Thyroid gland (tissue), 4 donors: ENCODE results near the gene NRIP1.

Experiments
- CTCF ChIP-seq, 6 experiments: fragments of 200-600 bp in 3 of 6; fragments of 450-650 bp in 3 of 6; sonication (generic) in 3 of 6; IDR thresholded peaks; one replicate each; pipeline ENCODE4 v1.5.1; 2016 to 2019; ENCODE audit warnings: antibody characterized with exemption in 6 of 6, mild to moderate bottlenecking in 2 of 6, inconsistent platforms in 1 of 6, moderate library complexity in 1 of 6
- POLR2A ChIP-seq, 2 donors: fragments of 450-650 bp; IDR thresholded peaks; one replicate each; pipeline ENCODE4 v1.6.1; 2017; ENCODE audit warnings: antibody characterized with exemption in 2 of 2, mild to moderate bottlenecking in 2 of 2, moderate library complexity in 1 of 2

DNA sequence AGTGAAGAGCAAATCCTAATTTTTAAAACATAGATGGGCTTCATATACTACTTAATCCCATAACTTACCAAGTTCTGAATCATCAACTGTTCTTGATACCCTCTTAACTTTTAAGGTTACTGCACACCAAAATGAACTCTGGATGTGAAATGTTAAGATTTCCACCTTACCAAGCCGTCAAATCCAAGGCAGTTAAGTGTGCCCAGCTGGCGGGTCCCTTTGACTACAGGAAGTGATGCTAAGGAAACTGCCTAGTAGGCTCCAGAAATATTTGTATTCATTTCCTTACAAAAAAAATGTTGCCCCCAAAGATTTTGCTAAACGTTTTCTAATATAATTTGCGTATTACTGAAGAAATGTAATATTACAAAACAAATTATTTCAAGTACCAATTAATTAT lies 10.7 kb downstream of the NRIP1 start:
- TF ChIP-seq POLR2A (IDR thresholded peaks at IDR 0.05) (no peak), CTCF (IDR thresholded peaks at IDR 0.05) (no peak)
